PC-3 (cell line): Measurements from ENCODE around the gene KCTD10.

Experiments
- CTCF ChIP-seq: fragments of 300-600 bp; sonication (generic); conservative IDR thresholded peaks from 2 replicates; pipeline ENCODE4 v1.5.1; 2017; ENCODE audit warnings: antibody characterized with exemption, low read depth, mild to moderate bottlenecking, low read length
- EZH2 ChIP-seq: fragments of 300-600 bp; sonication (generic); IDR thresholded peaks from one replicate; pipeline ENCODE4 v1.6.1; 2017; ENCODE audit warnings: antibody characterized with exemption, mild to moderate bottlenecking, low read length; ENCODE audit not compliant: unreplicated experiment
- EZH2phosphoT487 ChIP-seq: fragments of 300-600 bp; sonication (generic); IDR thresholded peaks from 2 replicates; pipeline ENCODE4 v1.6.1; 2018; ENCODE audit warnings: mild to moderate bottlenecking, antibody characterized with exemption, low read length, borderline replicate concordance

DNA sequence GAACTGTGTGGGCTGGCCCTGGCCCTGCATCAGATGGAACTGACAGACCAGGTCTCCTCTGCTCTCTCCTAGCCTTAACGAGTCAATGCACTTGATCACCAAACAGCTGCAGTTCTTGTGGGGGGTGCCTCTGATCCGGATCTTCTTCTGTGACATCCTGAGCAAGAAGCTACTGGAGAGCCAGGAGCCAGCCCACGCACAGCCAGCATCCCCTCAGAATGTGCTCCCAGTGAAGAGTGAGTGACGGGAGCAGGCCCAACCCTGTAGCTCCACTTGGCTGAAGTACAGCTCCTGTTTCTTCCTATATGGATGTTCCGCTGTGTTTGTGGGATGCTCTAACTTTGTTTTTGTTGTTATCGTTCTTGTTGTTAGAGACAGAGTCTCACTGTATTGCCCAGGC is 24.2 kb upstream of the KCTD10 start:
- TF ChIP-seq CTCF (no peak), EZH2 (no peak), EZH2phosphoT487 (no peak)
